GM21526 (cell line): Measurements from ENCODE around the gene GRM8.

Experiments used
- ATAC-seq: cut with Tn5 transposase; IDR thresholded peaks from one replicate; pipeline ENCODE4 v1.9.1; 2021; ENCODE audit warnings: moderate library complexity; ENCODE audit not compliant: unreplicated experiment, low FRiP score

GRM8 gene

GRCh38 chr7:126776498-126776897 is 476.2 kb downstream of the GRM8 start:
- no peak for ATAC-seq

GRCh38 chr7:126774077-126774476 is 478.7 kb downstream of the GRM8 start:
- ATAC-seq: no peak

GRCh38 chr7:126768836-126769235 is 483.9 kb downstream of the GRM8 start:
- no peak for ATAC-seq

GRCh38 chr7:126760914-126761577 is 491.7 kb downstream of the GRM8 start:
- no peak for ATAC-seq

- ATAC-seq: no peak
These were observed 497.4 kb downstream of the GRM8 start for GRCh38 chr7:126755381-126755780.

GRCh38 chr7:126750207-126750911 is 502.4 kb downstream of the GRM8 start:
- ATAC-seq: peak; percentile 51

GRCh38 chr7:126728967-126729366 is 523.8 kb downstream of the GRM8 start:
- no peak for ATAC-seq

- no peak for ATAC-seq
These were observed 524.8 kb downstream of the GRM8 start for GRCh38 chr7:126727930-126728391.

- ATAC-seq: no peak
These were observed 528.7 kb downstream of the GRM8 start for GRCh38 chr7:126723966-126724544.

- ATAC-seq: peak; percentile 93
These were observed 532.5 kb downstream of the GRM8 start for GRCh38 chr7:126720232-126720631.

- ATAC-seq: no peak
These were observed 534.3 kb downstream of the GRM8 start for GRCh38 chr7:126718419-126718818.

- no peak for ATAC-seq
These were observed 536.4 kb downstream of the GRM8 start for GRCh38 chr7:126716321-126716720.

GRCh38 chr7:126715076-126715475 is 537.7 kb downstream of the GRM8 start:
- ATAC-seq: no peak

- peak; percentile 61 for ATAC-seq
These were observed 550.3 kb downstream of the GRM8 start for GRCh38 chr7:126702242-126703016.

- ATAC-seq: peak; percentile 90
These were observed 551.7 kb downstream of the GRM8 start for GRCh38 chr7:126700807-126701604.

- no peak for ATAC-seq
These were observed 553.0 kb downstream of the GRM8 start for GRCh38 chr7:126699707-126700106.

- ATAC-seq: no peak
These were observed 553.8 kb downstream of the GRM8 start for GRCh38 chr7:126698909-126699308.

- no peak for ATAC-seq
These were observed 554.3 kb downstream of the GRM8 start for GRCh38 chr7:126698446-126698845.

- ATAC-seq: peak; percentile 46
These were observed 556.3 kb downstream of the GRM8 start for GRCh38 chr7:126696256-126697038.
